GM12872 (cell line): ENCODE data around the gene SCGN.

Experiments
- CTCF ChIP-seq: IDR thresholded peaks from 3 replicates; pipeline ENCODE4 v1.5.1; 2011; ENCODE audit warnings: low read depth, mild to moderate bottlenecking, low read length, moderate library complexity; ENCODE audit not compliant: insufficient read depth

SCGN gene, protein sequence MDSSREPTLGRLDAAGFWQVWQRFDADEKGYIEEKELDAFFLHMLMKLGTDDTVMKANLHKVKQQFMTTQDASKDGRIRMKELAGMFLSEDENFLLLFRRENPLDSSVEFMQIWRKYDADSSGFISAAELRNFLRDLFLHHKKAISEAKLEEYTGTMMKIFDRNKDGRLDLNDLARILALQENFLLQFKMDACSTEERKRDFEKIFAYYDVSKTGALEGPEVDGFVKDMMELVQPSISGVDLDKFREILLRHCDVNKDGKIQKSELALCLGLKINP

DNA sequence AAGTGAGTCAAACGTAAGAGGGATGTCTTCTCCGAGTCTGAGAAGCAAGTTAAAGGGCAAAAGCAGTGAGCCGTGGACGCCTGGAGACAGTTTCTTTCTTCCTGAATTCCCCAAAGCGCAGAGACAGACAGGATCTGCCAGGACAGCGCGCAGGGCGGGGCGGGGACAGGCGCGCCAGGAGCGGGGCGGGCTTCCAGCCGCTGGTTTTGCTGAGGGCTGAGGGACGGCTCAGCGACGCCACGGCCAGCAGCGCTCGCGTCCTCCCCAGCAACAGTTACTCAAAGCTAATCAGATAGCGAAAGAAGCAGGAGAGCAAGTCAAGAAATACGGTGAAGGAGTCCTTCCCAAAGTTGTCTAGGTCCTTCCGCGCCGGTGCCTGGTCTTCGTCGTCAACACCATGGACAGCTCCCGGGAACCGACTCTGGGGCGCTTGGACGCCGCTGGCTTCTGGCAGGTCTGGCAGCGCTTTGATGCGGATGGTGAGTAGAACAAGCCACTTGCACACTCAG lies at the start of gene SCGN:
TSS of gene SCGN (plus strand) at position 209 of the 509 bp plus-strand sequence. CDS start at position 398, 189 bp downstream.
- no peak for TF ChIP-seq CTCF

GRCh38 chr6:25602674-25602982 lies 49.4 kb upstream of the SCGN start:
- no peak for TF ChIP-seq CTCF

GRCh38 chr6:25603251-25603650 lies 48.8 kb upstream of the SCGN start:
- TF ChIP-seq CTCF: no peak

- TF ChIP-seq CTCF: no peak
Observed at GRCh38 chr6:25606151-25606550, 45.9 kb upstream of the SCGN start.

DNA sequence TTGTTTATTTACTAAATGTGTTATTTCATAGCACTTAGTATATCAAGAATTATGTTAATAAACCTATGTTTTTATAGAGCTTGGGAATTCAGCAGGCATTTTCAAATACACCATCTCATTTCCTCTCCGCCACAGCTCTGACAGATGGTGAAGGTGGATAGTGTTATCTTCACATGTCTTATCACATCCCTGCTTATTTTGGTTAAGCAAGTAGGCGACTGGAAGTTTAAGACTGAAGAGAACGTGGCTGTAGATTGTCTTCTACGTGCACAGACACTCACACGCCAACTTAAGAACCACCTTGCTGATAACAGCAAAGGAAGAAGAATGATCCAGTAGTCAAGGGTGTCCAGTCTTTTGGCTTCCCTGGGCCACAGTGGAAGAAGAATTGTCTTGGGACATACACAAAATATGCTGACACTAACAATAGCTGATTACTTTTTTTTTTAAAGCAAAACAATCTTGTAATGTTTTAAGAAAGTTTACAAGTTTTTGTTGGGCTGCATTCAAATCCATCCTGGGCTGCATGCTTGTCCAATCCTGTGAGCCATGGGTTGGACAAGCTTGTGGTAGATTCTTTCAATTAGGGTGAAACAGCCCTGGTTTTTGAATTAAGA lies 43.3 kb upstream of the SCGN start:
- no peak for TF ChIP-seq CTCF

DNA sequence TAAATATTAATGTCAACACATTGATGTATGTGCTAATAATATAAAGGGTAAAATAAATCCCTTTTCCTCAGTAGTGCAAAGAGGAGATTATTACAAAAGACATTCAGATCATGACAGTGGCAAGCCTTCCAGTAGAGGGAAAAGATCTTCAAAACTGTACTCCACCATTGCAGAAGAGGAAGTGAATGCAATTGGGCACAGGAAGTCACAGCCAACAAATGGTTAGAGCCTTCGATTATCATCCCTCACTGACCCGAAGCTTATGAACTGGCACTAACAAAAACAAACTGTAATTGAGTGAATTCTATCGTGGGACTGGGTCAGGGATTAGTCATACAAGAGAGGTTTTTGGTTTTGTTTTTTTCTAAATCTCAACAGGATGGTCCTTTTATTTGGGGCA lies 39.3 kb upstream of the SCGN start:
- no peak for TF ChIP-seq CTCF

- no peak for TF ChIP-seq CTCF
Observed at GRCh38 chr6:25613415-25613814, 38.6 kb upstream of the SCGN start.
